ENCODE data around the gene FAM210B.
"Not testable (repeated sequence)": the region's sequence is repeated elsewhere in the genome, so short reads cannot be mapped to it uniquely, and the experiment has no call there.

The FAM210B gene

GRCh38 chr20:56383334-56383733 is 24.6 kb downstream of the FAM210B start:
- TF ChIP-seq ZFX (IDR thresholded peaks at IDR 0.05; ENCODE audit: borderline replicate concordance) (no peak), CTCF (IDR thresholded peaks at IDR 0.05) (no peak)

GRCh38 chr20:56385130-56385529 is 26.4 kb downstream of the FAM210B start:
- H3K27ac ChIP-seq: no peak overlapping the region
- no peak for TF ChIP-seq CTCF (IDR thresholded peaks at IDR 0.05)
- TF ChIP-seq ZFX (IDR thresholded peaks at IDR 0.05; ENCODE audit: borderline replicate concordance): no peak

More at GRCh38 chr20:56383334-56383733, 24.6 kb downstream of the FAM210B start:
- H3K27ac ChIP-seq: no peak overlapping the region

- H3K27ac ChIP-seq: no peak overlapping the region
- TF ChIP-seq CTCF (IDR thresholded peaks at IDR 0.05): no peak
- no peak for TF ChIP-seq ZFX (IDR thresholded peaks at IDR 0.05; ENCODE audit: borderline replicate concordance)
Observed at GRCh38 chr20:56386219-56386618, 27.4 kb downstream of the FAM210B start.

GRCh38 chr20:56388882-56389281 is 30.1 kb downstream of the FAM210B start:
- TF ChIP-seq ZFX (IDR thresholded peaks at IDR 0.05; ENCODE audit: borderline replicate concordance) (no peak), CTCF (IDR thresholded peaks at IDR 0.05) (no peak)
- H3K27ac ChIP-seq: no peak overlapping the region

- no peak overlapping the region for H3K27ac ChIP-seq
- no peak for TF ChIP-seq CTCF (IDR thresholded peaks at IDR 0.05)
- no peak for TF ChIP-seq ZFX (IDR thresholded peaks at IDR 0.05; ENCODE audit: borderline replicate concordance)
Observed at GRCh38 chr20:56389807-56390206, 31.0 kb downstream of the FAM210B start.

GRCh38 chr20:56390396-56390795 is 31.6 kb downstream of the FAM210B start:
- H3K27ac ChIP-seq: not testable (repeated sequence)

GRCh38 chr20:56391037-56391436 is 32.3 kb downstream of the FAM210B start:
- H3K27ac ChIP-seq: peak overlapping the region; percentile 95
- TF ChIP-seq CTCF (IDR thresholded peaks at IDR 0.05) (no peak), ZFX (IDR thresholded peaks at IDR 0.05; ENCODE audit: borderline replicate concordance) (no peak)

- peak overlapping the region; percentile 95 for H3K27ac ChIP-seq
- TF ChIP-seq CTCF (IDR thresholded peaks at IDR 0.05): no peak
- no peak for TF ChIP-seq ZFX (IDR thresholded peaks at IDR 0.05; ENCODE audit: borderline replicate concordance)
Observed at GRCh38 chr20:56391596-56392131, 32.9 kb downstream of the FAM210B start.
